Chondrocyte (in vitro differentiated cells): ENCODE results near the gene ADARB2. TPM values are rescaled to one million over a fixed set of nuclear protein-coding genes. Genes with fewer than 3 reads are reported as not detected.
"Not testable (repeated sequence)": the region's sequence is repeated elsewhere in the genome, so short reads cannot be mapped to it uniquely, and the experiment has no call there.

ENCODE experiments used
- DNase-seq: peaks from one replicate; pipeline ENCODE4 v3.0.0; 2021; ENCODE audit warnings: mixed read lengths, low spot score
- H3K27ac Mint-ChIP-seq: one replicate; pipeline ENCODE4 v1.8.0; 2021; ENCODE audit warnings: mild to moderate bottlenecking, moderate library complexity, mixed read lengths; ENCODE audit not compliant: unreplicated experiment
- H3K27me3 Mint-ChIP-seq: 2 replicates; pipeline ENCODE4 v1.8.0; 2021; ENCODE audit warnings: low read depth, mixed read lengths
- H3K36me3 Mint-ChIP-seq: 2 replicates; pipeline ENCODE4 v1.8.0; 2021; ENCODE audit warnings: low read depth, mixed read lengths
- H3K4me1 Mint-ChIP-seq: 2 replicates; pipeline ENCODE4 v1.8.0; 2021; ENCODE audit warnings: low read depth, mild to moderate bottlenecking, mixed read lengths
- H3K4me3 Mint-ChIP-seq: one replicate; pipeline ENCODE4 v1.8.0; 2021; ENCODE audit warnings: mild to moderate bottlenecking, moderate library complexity, mixed read lengths; ENCODE audit not compliant: unreplicated experiment
- H3K9me3 Mint-ChIP-seq: 2 replicates; pipeline ENCODE4 v1.8.0; 2021; ENCODE audit warnings: low read depth, mixed read lengths
- CTCF ChIP-seq: fragments of 200-600 bp; sonication (generic); IDR thresholded peaks from 2 replicates; pipeline ENCODE4 v1.5.0; 2021; ENCODE audit warnings: antibody characterized with exemption, mild to moderate bottlenecking, moderate library complexity
- total RNA-seq: library from RNA; stranded (reverse); gene quantifications from 3 replicates; pipeline ENCODE4 v1.2.1, GENCODE V29; 2021

ADARB2 gene
- total RNA-seq, 1 donor from 2014 or later = 3.3 TPM

GRCh38 chr10:1255118-1255517 is 482.2 kb downstream of the ADARB2 start:
- H3K27ac Mint-ChIP-seq = peak overlapping the region; percentile 54
- no peak overlapping the region for H3K4me3 Mint-ChIP-seq
- DNase-seq = no peak
- peaks cover 3% of the 10 kb centered on the region for H3K27me3 Mint-ChIP-seq
- peaks cover 10% of the 10 kb centered on the region for H3K4me1 Mint-ChIP-seq
- TF ChIP-seq CTCF = no peak
- H3K36me3 Mint-ChIP-seq = peaks cover 5% of the 10 kb centered on the region
- H3K9me3 Mint-ChIP-seq = no peaks in the 10 kb centered on the region

- Mint-ChIP-seq H3K4me3 (no peak overlapping the region), H3K9me3 (no peaks in the 10 kb centered on the region), H3K36me3 (peaks cover 5% of the 10 kb centered on the region), H3K27ac (no peak overlapping the region), H3K27me3 (peaks cover 5% of the 10 kb centered on the region), H3K4me1 (peaks cover 11% of the 10 kb centered on the region)
- no peak for TF ChIP-seq CTCF
- no peak for DNase-seq
Measured at GRCh38 chr10:1253523-1254353, 483.6 kb downstream of the ADARB2 start.

- H3K9me3 Mint-ChIP-seq = no peaks in the 10 kb centered on the region
- no peak for DNase-seq
- no peak overlapping the region for H3K4me3 Mint-ChIP-seq
- peaks cover 5% of the 10 kb centered on the region for H3K27me3 Mint-ChIP-seq
- H3K36me3 Mint-ChIP-seq = peaks cover 5% of the 10 kb centered on the region
- TF ChIP-seq CTCF = no peak
- H3K27ac Mint-ChIP-seq = no peak overlapping the region
- H3K4me1 Mint-ChIP-seq = peaks cover 25% of the 10 kb centered on the region
Measured at GRCh38 chr10:1251769-1252168, 485.6 kb downstream of the ADARB2 start.

GRCh38 chr10:1249142-1249920 is 488.0 kb downstream of the ADARB2 start:
- peaks cover 5% of the 10 kb centered on the region for H3K36me3 Mint-ChIP-seq

GRCh38 chr10:1248262-1248630 is 489.1 kb downstream of the ADARB2 start:
- H3K4me3 Mint-ChIP-seq, H3K9me3 Mint-ChIP-seq, H3K36me3 Mint-ChIP-seq, DNase-seq, H3K27me3 Mint-ChIP-seq: not testable (repeated sequence)
- H3K4me1 Mint-ChIP-seq = peaks cover 21% of the 10 kb centered on the region
- peak overlapping the region; percentile 80 for H3K27ac Mint-ChIP-seq

More at GRCh38 chr10:1249142-1249920, 488.0 kb downstream of the ADARB2 start:
- no peak overlapping the region for H3K27ac Mint-ChIP-seq
- no peaks in the 10 kb centered on the region for H3K9me3 Mint-ChIP-seq
- H3K4me1 Mint-ChIP-seq = peaks cover 18% of the 10 kb centered on the region
- TF ChIP-seq CTCF = no peak
- no peak for DNase-seq
- H3K27me3 Mint-ChIP-seq = peaks cover 5% of the 10 kb centered on the region
- H3K4me3 Mint-ChIP-seq = no peak overlapping the region
